ENCODE measurements around the gene OR6S1.
"Not testable (repeated sequence)": the region's sequence is repeated elsewhere in the genome, so short reads cannot be mapped to it uniquely, and the experiment has no call there.

The OR6S1 gene

GRCh38 chr14:20608383-20609110 lies 32.9 kb downstream of the OR6S1 start:
- no peak for DNase-seq

- no peak for DNase-seq
These were observed 33.9 kb downstream of the OR6S1 start for GRCh38 chr14:20607617-20608016.

- no peak for DNase-seq
These were observed 34.6 kb downstream of the OR6S1 start for GRCh38 chr14:20606902-20607242.

- peak; percentile 38 for DNase-seq
These were observed 35.1 kb downstream of the OR6S1 start for GRCh38 chr14:20606190-20606901.

GRCh38 chr14:20603813-20604690 lies 37.4 kb downstream of the OR6S1 start:
- DNase-seq = no peak

- no peak for DNase-seq
These were observed 38.9 kb downstream of the OR6S1 start for GRCh38 chr14:20602583-20602982.

GRCh38 chr14:20601522-20601921 lies 40.0 kb downstream of the OR6S1 start:
- DNase-seq = no peak

- no peak for DNase-seq
These were observed 44.4 kb downstream of the OR6S1 start for GRCh38 chr14:20597108-20597507.

GRCh38 chr14:20595726-20596125 lies 45.8 kb downstream of the OR6S1 start:
- DNase-seq = not testable (repeated sequence)

GRCh38 chr14:20592574-20592973 lies 48.9 kb downstream of the OR6S1 start:
- no peak for DNase-seq

- no peak for DNase-seq
These were observed 50.3 kb downstream of the OR6S1 start, which contains the start of gene RNASE12 for GRCh38 chr14:20591235-20591634. TSS of gene RNASE12 (minus strand) at chr14:20591376. CDS start at chr14:20590723, 653 bp downstream.

Data from eye (tissue), 1 donor.